CD4-positive, alpha-beta T cell (primary cell): ENCODE data around the gene TBC1D3B. TPM values are rescaled to one million over a fixed set of nuclear protein-coding genes. Genes with fewer than 3 reads are reported as not detected.

ENCODE experiments used
- ATAC-seq: fragments of 200-7000 bp; cut with Tn5 transposase; one replicate; pipeline ENCODE4 v1.10.0; 2022; ENCODE audit warnings: mild to moderate bottlenecking; ENCODE audit not compliant: poor library complexity
- CTCF ChIA-PET: fragments of 350-600 bp; sonication (Branson Sonifier 250); formaldehyde crosslinking; loops from one replicate; lab custom pipeline; 2021; ENCODE audit warnings: antibody characterized with exemption, inconsistent platforms; lab: Charles Lee
- POLR2A ChIA-PET: fragments of 350-600 bp; sonication (Branson Sonifier 250); formaldehyde crosslinking; loops from one replicate; lab custom pipeline; 2021; ENCODE audit warnings: antibody characterized with exemption, inconsistent platforms; lab: Charles Lee
- DNase-seq, 14 experiments: peaks; one replicate each; pipeline ENCODE4 v3.0.0-alpha.2; 2013 to 2020; ENCODE audit warnings: mixed read lengths in 2 of 14
- H3K27ac ChIP-seq, 2 donors: one replicate each; pipeline versions ENCODE4 v1.5.1 to v1.7.0; 2013; ENCODE audit warnings: low read length in 2 of 2, low read depth in 1 of 2, mild to moderate bottlenecking in 1 of 2
- H3K27me3 ChIP-seq, 2 experiments: 1 replicate in 1 of 2; 2 replicates in 1 of 2; pipeline versions ENCODE4 v1.6.1 to v1.7.0; 2013; ENCODE audit warnings: low read length in 2 of 2, control low read depth in 1 of 2, mild to moderate bottlenecking in 1 of 2, moderate library complexity in 1 of 2; ENCODE audit not compliant: insufficient read depth in 2 of 2, control insufficient read depth in 1 of 2
- H3K36me3 ChIP-seq: one replicate; pipeline ENCODE4 v1.6.1; 2013; ENCODE audit warnings: low read length, control low read depth; ENCODE audit not compliant: insufficient read depth
- H3K4me1 ChIP-seq: one replicate; pipeline ENCODE4 v1.6.1; 2013; ENCODE audit warnings: low read length, control low read depth; ENCODE audit not compliant: insufficient read depth
- H3K4me3 ChIP-seq: one replicate; pipeline ENCODE4 v1.5.1; 2013; ENCODE audit warnings: mild to moderate bottlenecking, low read length, moderate library complexity
- H3K9me3 ChIP-seq, 2 experiments: 1 replicate in 1 of 2; 2 replicates in 1 of 2; pipeline versions ENCODE4 v1.6.1 to v1.7.0; 2013; ENCODE audit warnings: low read length in 2 of 2, mild to moderate bottlenecking in 2 of 2, control low read depth in 1 of 2, moderate library complexity in 1 of 2; ENCODE audit not compliant: control insufficient read depth in 1 of 2, insufficient read depth in 1 of 2
- H3K27ac Mint-ChIP-seq: one replicate; pipeline ENCODE4 v1.8.0; 2020; ENCODE audit warnings: mixed read lengths
- H3K27me3 Mint-ChIP-seq: one replicate; pipeline ENCODE4 v1.8.0; 2021; ENCODE audit warnings: mixed read lengths
- H3K36me3 Mint-ChIP-seq: one replicate; pipeline ENCODE4 v1.8.0; 2021; ENCODE audit warnings: low read depth, mixed read lengths
- H3K4me1 Mint-ChIP-seq: one replicate; pipeline ENCODE4 v1.8.0; 2021; ENCODE audit warnings: low read depth, mixed read lengths
- H3K4me3 Mint-ChIP-seq: one replicate; pipeline ENCODE4 v1.8.0; 2020; ENCODE audit warnings: mild to moderate bottlenecking, mixed read lengths
- H3K9me3 Mint-ChIP-seq: one replicate; pipeline ENCODE4 v1.8.0; 2020; ENCODE audit warnings: mixed read lengths
- CTCF ChIP-seq: fragments of 200-600 bp; IDR thresholded peaks from one replicate; pipeline ENCODE4 v1.8.0; 2022; ENCODE audit warnings: antibody characterized with exemption, mild to moderate bottlenecking
- intact Hi-C, 2 experiments: fragments of 100-400 bp; cut with DNase I in 1 of 2; cut with micrococcal nuclease in 1 of 2; formaldehyde crosslinking; loops; one replicate each; pipeline versions ENCODE4 v1.15.1 to v1.9.0; 2023 to 2025; cut with DNase I, micrococcal nuclease
- total RNA-seq, 174 experiments: library from RNA in 2 of 174; stranded (reverse) in 2 of 174; gene quantifications; one replicate each; pipeline ENCODE4 v1.2.3 and lab custom pipeline; 2021 to 2026

The TBC1D3B gene
- total RNA-seq, 2 experiments from 2014 or later: 1.5 to 1.6 TPM

GRCh38 chr17:36149296-36149820 lies 27.1 kb downstream of the TBC1D3B start:
- Mint-ChIP-seq H3K4me3 (no peak overlapping the region), H3K4me1 (no peaks in the 10 kb centered on the region)

DNA sequence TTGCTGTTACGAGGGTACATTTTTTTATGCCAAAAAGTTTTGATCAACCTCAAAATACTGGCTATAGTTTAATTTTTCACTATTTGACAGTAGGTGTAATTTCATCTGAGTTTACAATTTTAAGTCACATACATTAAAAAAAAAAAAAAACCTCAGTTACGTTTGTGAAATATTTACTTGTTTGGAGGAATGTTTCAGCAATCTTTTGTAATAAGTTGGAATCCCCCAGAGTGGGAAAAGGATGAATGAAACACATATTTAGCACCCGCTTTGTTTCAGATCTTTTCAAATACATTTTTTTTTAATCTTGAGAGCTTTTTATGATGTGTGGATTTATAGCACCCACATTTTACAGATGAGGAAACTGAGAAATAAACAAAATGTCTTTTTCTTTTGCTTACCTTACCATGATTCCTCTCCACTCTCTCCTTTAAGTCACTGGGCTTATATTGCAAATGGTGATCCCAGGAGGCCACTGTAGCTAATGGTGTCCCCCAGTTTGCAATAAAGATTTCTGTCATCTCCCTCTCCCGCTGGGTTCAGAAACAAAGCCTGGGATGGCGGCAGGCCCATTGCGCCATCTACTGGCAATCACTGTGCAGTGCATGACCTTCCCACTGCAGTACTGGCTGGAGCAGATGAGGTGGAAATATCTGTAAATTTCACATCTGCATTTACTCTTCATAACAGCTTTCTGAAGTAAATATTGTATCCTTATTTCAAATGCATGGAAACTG lies 27.7 kb downstream of the TBC1D3B start:
- H3K27ac Mint-ChIP-seq: no peak overlapping the region
- intact Hi-C loops: loop anchor here (1.0 to 10.0 kb wide), 4 partner anchors 178 to 384 kb away; partner anchors contain the start of gene C17orf50 (in 1 of the 2)
- ATAC-seq: peak; percentile 71
- DNase-seq: peak; percentile 24 to 79 (median 49)
- no peaks in the 10 kb centered on the region for H3K4me1 Mint-ChIP-seq
- H3K9me3 Mint-ChIP-seq: no peaks in the 10 kb centered on the region
- Histone ChIP-seq H3K4me3 (no peak overlapping the region), H3K4me1 (peaks cover 4% of the 10 kb centered on the region), H3K27ac (no peak overlapping the region), H3K36me3 (no peaks in the 10 kb centered on the region), H3K27me3 (peaks cover 13% of the 10 kb centered on the region in 2 experiments), H3K9me3 (no peaks in the 10 kb centered on the region)
- no peak overlapping the region for H3K4me3 Mint-ChIP-seq
- ChIA-PET POLR2A (no interaction called here), CTCF (interaction anchor here (0.8 kb wide), 1 partner anchor 14 kb away, joined by 3 read pairs; no protein-coding TSS in a partner anchor)
- no peaks in the 10 kb centered on the region for H3K36me3 Mint-ChIP-seq
- H3K27me3 Mint-ChIP-seq: peaks cover 33% of the 10 kb centered on the region
- peak; percentile 96 for TF ChIP-seq CTCF

More at GRCh38 chr17:36149296-36149820, 27.1 kb downstream of the TBC1D3B start:
- Histone ChIP-seq H3K9me3 (no peaks in the 10 kb centered on the region), H3K4me3 (no peak overlapping the region), H3K4me1 (peaks cover 4% of the 10 kb centered on the region), H3K27me3 (peaks cover 13% of the 10 kb centered on the region in 2 experiments), H3K27ac (no peak overlapping the region), H3K36me3 (no peaks in the 10 kb centered on the region)
- no peaks in the 10 kb centered on the region for H3K9me3 Mint-ChIP-seq
- ATAC-seq (no peak), DNase-seq (peak in 2 of 14 experiments; percentile 27 to 32)
- ChIA-PET CTCF (interaction anchor here (0.8 kb wide), 1 partner anchor 15 kb away, joined by 3 read pairs; no protein-coding TSS in a partner anchor), POLR2A (no interaction called here)
- intact Hi-C loops: loop anchor here (1.0 to 10.0 kb wide), 4 partner anchors 179 to 385 kb away; partner anchors contain the start of gene C17orf50 (in 1 of the 2)
- no peaks in the 10 kb centered on the region for H3K36me3 Mint-ChIP-seq
- peaks cover 39% of the 10 kb centered on the region for H3K27me3 Mint-ChIP-seq
- H3K27ac Mint-ChIP-seq: no peak overlapping the region
- TF ChIP-seq CTCF: peak; percentile 14

DNA sequence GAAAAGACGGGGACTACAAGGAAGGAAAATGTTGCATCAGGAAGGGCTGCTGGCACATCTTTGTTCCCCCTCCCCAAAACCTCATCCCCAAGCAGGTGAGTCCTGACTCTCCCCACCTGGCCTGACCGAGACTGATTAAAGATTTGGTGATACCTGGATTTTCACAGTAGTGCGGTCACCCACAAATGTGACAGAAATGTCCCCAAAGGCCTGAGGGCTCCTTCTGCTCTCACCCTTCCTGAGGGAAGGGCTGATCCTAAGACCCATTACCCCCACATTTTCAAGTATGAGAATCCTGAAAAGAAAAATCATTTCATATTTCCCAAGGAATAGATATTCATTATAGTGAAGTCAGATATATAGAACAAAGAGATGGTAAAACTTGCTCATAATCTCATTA lies 28.8 kb downstream of the TBC1D3B start:
- H3K4me1 ChIP-seq: peaks cover 4% of the 10 kb centered on the region
- no peak overlapping the region for H3K4me3 ChIP-seq
- no peaks in the 10 kb centered on the region for H3K9me3 Mint-ChIP-seq
- ChIA-PET POLR2A (no interaction called here), CTCF (no interaction called here)
- no peaks in the 10 kb centered on the region for H3K36me3 Mint-ChIP-seq
- no peaks in the 10 kb centered on the region for H3K36me3 ChIP-seq
- H3K27ac ChIP-seq: no peak overlapping the region
- H3K27ac Mint-ChIP-seq: no peak overlapping the region
- DNase-seq (no peak), ATAC-seq (no peak)
- intact Hi-C loops: loop anchor here (10.0 kb wide), 3 partner anchors 183 to 383 kb away; partner anchors contain the start of gene C17orf50 (in 1 of the 2)
- H3K9me3 ChIP-seq: no peaks in the 10 kb centered on the region
- no peak for TF ChIP-seq CTCF
- peaks cover 29% of the 10 kb centered on the region for H3K27me3 Mint-ChIP-seq
- H3K4me3 Mint-ChIP-seq: no peak overlapping the region
- no peaks in the 10 kb centered on the region for H3K4me1 Mint-ChIP-seq
- H3K27me3 ChIP-seq: peaks cover 10 to 13% of the 10 kb centered on the region in 2 experiments
